SK-N-SH treated with all-trans-retinoic acid at 6 μM for 48 hours (cell line): Measurements from ENCODE around the gene LRRC56.

Experiments
- ATAC-seq: fragments of 200-7000 bp; cut with Tn5 transposase; 3 replicates; pipeline ENCODE4 v1.9.1; 2020; ENCODE audit warnings: mild to moderate bottlenecking, moderate library complexity
- ARNTL ChIP-seq: fragments of 450-650 bp; formaldehyde crosslinking; IDR thresholded peaks from 2 replicates; pipeline ENCODE4 v1.5.0; 2020; ENCODE audit warnings: low read depth, mild to moderate bottlenecking, moderate library complexity, borderline replicate concordance
- BACH2 ChIP-seq: fragments of 250-450 bp; sonication (Bioruptor Pico); IDR thresholded peaks from 2 replicates; pipeline ENCODE4 v1.9.0; 2021; ENCODE audit warnings: mild to moderate bottlenecking, borderline replicate concordance
- CREB5 ChIP-seq: fragments of 250-450 bp; sonication (Bioruptor Pico); IDR thresholded peaks from 2 replicates; pipeline ENCODE4 v1.5.1; 2020; ENCODE audit warnings: low read depth, mild to moderate bottlenecking, moderate library complexity
- CSDC2 ChIP-seq: fragments of 250-450 bp; sonication (Bioruptor Pico); IDR thresholded peaks from 2 replicates; pipeline ENCODE4 v1.5.0; 2020; ENCODE audit warnings: mild to moderate bottlenecking, moderate library complexity
- ESRRG ChIP-seq: fragments of 250-450 bp; sonication (Bioruptor Pico); IDR thresholded peaks from 2 replicates; pipeline ENCODE4 v1.6.1; 2021; ENCODE audit warnings: mild to moderate bottlenecking
- GLIS3 ChIP-seq: fragments of 250-450 bp; sonication (Bioruptor Pico); IDR thresholded peaks from 2 replicates; pipeline ENCODE4 v1.5.0; 2020; ENCODE audit warnings: mild to moderate bottlenecking, moderate library complexity
- ISL1 ChIP-seq: fragments of 250-450 bp; sonication (Bioruptor Pico); IDR thresholded peaks from 2 replicates; pipeline ENCODE4 v2.1.2; 2022; ENCODE audit warnings: mild to moderate bottlenecking, moderate library complexity
- OSR1 ChIP-seq: fragments of 250-450 bp; sonication (Bioruptor Pico); IDR thresholded peaks from 2 replicates; pipeline ENCODE4 v1.8.0; 2022; ENCODE audit warnings: moderate library complexity, mild to moderate bottlenecking, inconsistent platforms
- POU6F1 ChIP-seq: fragments of 250-450 bp; sonication (Bioruptor Pico); IDR thresholded peaks from 2 replicates; pipeline ENCODE4 v1.8.0; 2021; ENCODE audit warnings: low read depth, mild to moderate bottlenecking, moderate library complexity, borderline replicate concordance
- PPARA ChIP-seq: fragments of 250-450 bp; sonication (Bioruptor Pico); IDR thresholded peaks from 2 replicates; pipeline ENCODE4 v1.5.0; 2020; ENCODE audit warnings: mild to moderate bottlenecking, borderline replicate concordance
- RARB ChIP-seq: fragments of 250-450 bp; sonication (Bioruptor Pico); IDR thresholded peaks from 2 replicates; pipeline ENCODE4 v1.8.0; 2021; ENCODE audit warnings: mild to moderate bottlenecking, moderate library complexity
- SNAI2 ChIP-seq: fragments of 250-450 bp; sonication (Bioruptor Pico); IDR thresholded peaks from 2 replicates; pipeline ENCODE4 v1.5.0; 2020; ENCODE audit warnings: mild to moderate bottlenecking, moderate library complexity
- TCF4 ChIP-seq: fragments of 250-450 bp; sonication (Bioruptor Pico); IDR thresholded peaks from 2 replicates; pipeline ENCODE4 v1.8.0; 2021; ENCODE audit warnings: mild to moderate bottlenecking, moderate library complexity, borderline replicate concordance
- TOX ChIP-seq: fragments of 250-450 bp; sonication (Bioruptor Pico); IDR thresholded peaks from 2 replicates; pipeline ENCODE4 v1.8.0; 2021; ENCODE audit warnings: mild to moderate bottlenecking, moderate library complexity, borderline replicate concordance
- ZC3H10 ChIP-seq: fragments of 250-450 bp; sonication (Bioruptor Pico); IDR thresholded peaks from 2 replicates; pipeline ENCODE4 v1.5.1; 2021; ENCODE audit warnings: mild to moderate bottlenecking, moderate library complexity
- ZNF70 ChIP-seq: fragments of 450-650 bp; formaldehyde crosslinking; IDR thresholded peaks from 2 replicates; pipeline ENCODE4 v1.5.0; 2020; ENCODE audit warnings: mild to moderate bottlenecking, moderate library complexity
- ZNF8 ChIP-seq: fragments of 450-650 bp; formaldehyde crosslinking; IDR thresholded peaks from 2 replicates; pipeline ENCODE4 v1.5.0; 2020; ENCODE audit warnings: mild to moderate bottlenecking, moderate library complexity
- TF ChIP-seq, protein P1 (sequence below): fragments of 250-450 bp; sonication (Bioruptor Pico); IDR thresholded peaks from 2 replicates; pipeline ENCODE4 v1.5.1; 2021; ENCODE audit warnings: mild to moderate bottlenecking, moderate library complexity
- TF ChIP-seq, protein P2 (sequence below): fragments of 250-450 bp; sonication (Bioruptor Pico); IDR thresholded peaks from 2 replicates; pipeline ENCODE4 v1.8.0; 2020; ENCODE audit warnings: mild to moderate bottlenecking, moderate library complexity, borderline replicate concordance
- TF ChIP-seq, protein P3 (sequence below): fragments of 250-450 bp; sonication (Bioruptor Pico); IDR thresholded peaks from 2 replicates; pipeline ENCODE4 v1.5.0; 2020; ENCODE audit warnings: mild to moderate bottlenecking, moderate library complexity

The LRRC56 gene

GRCh38 chr11:535210-535518 is 2.2 kb upstream of the LRRC56 start:
- ATAC-seq, result no peak
- TF ChIP-seq TCF4 (CRISPR knock-in tag), result no peak
- TF ChIP-seq ESRRG (CRISPR knock-in tag), result no peak
- no peak for TF ChIP-seq CSDC2
- TF ChIP-seq BACH2 (CRISPR knock-in tag), result no peak
- TF ChIP-seq OSR1 (CRISPR knock-in tag), result no peak
- TF ChIP-seq RARB (CRISPR knock-in tag), result no peak
- TF ChIP-seq, protein P1, sequence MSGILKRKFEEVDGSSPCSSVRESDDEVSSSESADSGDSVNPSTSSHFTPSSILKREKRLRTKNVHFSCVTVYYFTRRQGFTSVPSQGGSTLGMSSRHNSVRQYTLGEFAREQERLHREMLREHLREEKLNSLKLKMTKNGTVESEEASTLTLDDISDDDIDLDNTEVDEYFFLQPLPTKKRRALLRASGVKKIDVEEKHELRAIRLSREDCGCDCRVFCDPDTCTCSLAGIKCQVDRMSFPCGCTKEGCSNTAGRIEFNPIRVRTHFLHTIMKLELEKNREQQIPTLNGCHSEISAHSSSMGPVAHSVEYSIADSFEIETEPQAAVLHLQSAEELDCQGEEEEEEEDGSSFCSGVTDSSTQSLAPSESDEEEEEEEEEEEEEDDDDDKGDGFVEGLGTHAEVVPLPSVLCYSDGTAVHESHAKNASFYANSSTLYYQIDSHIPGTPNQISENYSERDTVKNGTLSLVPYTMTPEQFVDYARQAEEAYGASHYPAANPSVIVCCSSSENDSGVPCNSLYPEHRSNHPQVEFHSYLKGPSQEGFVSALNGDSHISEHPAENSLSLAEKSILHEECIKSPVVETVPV (CRISPR knock-in tag), result no peak
- no peak for TF ChIP-seq TOX
- TF ChIP-seq GLIS3 (CRISPR knock-in tag), result no peak
- TF ChIP-seq ARNTL (CRISPR knock-in tag), result no peak
- TF ChIP-seq CREB5 (CRISPR knock-in tag), result no peak
- no peak for TF ChIP-seq POU6F1 (CRISPR knock-in tag)
- TF ChIP-seq, protein P2, sequence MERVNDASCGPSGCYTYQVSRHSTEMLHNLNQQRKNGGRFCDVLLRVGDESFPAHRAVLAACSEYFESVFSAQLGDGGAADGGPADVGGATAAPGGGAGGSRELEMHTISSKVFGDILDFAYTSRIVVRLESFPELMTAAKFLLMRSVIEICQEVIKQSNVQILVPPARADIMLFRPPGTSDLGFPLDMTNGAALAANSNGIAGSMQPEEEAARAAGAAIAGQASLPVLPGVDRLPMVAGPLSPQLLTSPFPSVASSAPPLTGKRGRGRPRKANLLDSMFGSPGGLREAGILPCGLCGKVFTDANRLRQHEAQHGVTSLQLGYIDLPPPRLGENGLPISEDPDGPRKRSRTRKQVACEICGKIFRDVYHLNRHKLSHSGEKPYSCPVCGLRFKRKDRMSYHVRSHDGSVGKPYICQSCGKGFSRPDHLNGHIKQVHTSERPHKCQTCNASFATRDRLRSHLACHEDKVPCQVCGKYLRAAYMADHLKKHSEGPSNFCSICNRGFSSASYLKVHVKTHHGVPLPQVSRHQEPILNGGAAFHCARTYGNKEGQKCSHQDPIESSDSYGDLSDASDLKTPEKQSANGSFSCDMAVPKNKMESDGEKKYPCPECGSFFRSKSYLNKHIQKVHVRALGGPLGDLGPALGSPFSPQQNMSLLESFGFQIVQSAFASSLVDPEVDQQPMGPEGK (CRISPR knock-in tag), result no peak
- no peak for TF ChIP-seq SNAI2 (CRISPR knock-in tag)
- no peak for TF ChIP-seq ZNF70 (CRISPR knock-in tag)

- TF ChIP-seq ZNF8 (CRISPR knock-in tag) (no peak), GLIS3 (CRISPR knock-in tag) (no peak), OSR1 (CRISPR knock-in tag) (no peak), ESRRG (CRISPR knock-in tag) (no peak), RARB (CRISPR knock-in tag) (no peak), CSDC2 (no peak), ZC3H10 (CRISPR knock-in tag) (no peak), ISL1 (no peak), PPARA (CRISPR knock-in tag) (no peak), BACH2 (CRISPR knock-in tag) (no peak)
- TF ChIP-seq, protein P3, sequence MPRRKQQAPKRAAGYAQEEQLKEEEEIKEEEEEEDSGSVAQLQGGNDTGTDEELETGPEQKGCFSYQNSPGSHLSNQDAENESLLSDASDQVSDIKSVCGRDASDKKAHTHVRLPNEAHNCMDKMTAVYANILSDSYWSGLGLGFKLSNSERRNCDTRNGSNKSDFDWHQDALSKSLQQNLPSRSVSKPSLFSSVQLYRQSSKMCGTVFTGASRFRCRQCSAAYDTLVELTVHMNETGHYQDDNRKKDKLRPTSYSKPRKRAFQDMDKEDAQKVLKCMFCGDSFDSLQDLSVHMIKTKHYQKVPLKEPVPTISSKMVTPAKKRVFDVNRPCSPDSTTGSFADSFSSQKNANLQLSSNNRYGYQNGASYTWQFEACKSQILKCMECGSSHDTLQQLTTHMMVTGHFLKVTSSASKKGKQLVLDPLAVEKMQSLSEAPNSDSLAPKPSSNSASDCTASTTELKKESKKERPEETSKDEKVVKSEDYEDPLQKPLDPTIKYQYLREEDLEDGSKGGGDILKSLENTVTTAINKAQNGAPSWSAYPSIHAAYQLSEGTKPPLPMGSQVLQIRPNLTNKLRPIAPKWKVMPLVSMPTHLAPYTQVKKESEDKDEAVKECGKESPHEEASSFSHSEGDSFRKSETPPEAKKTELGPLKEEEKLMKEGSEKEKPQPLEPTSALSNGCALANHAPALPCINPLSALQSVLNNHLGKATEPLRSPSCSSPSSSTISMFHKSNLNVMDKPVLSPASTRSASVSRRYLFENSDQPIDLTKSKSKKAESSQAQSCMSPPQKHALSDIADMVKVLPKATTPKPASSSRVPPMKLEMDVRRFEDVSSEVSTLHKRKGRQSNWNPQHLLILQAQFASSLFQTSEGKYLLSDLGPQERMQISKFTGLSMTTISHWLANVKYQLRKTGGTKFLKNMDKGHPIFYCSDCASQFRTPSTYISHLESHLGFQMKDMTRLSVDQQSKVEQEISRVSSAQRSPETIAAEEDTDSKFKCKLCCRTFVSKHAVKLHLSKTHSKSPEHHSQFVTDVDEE (CRISPR knock-in tag), result no peak
- TF ChIP-seq, protein P2 (CRISPR knock-in tag), result no peak
- ATAC-seq, result peak; percentile 97
Measured at GRCh38 chr11:535519-536454, 1.5 kb upstream of the LRRC56 start, which contains the start of gene HRAS. TSS of gene HRAS (minus strand) at chr11:535576.
